HepG2 (cell line): ENCODE results near the gene TOMM20. TPM values are rescaled to one million over a fixed set of nuclear protein-coding genes. Genes with fewer than 3 reads are reported as not detected.

Experiments used
- ATAC-seq: fragments of 200-7000 bp; cut with Tn5 transposase; 3 replicates; pipeline ENCODE4 v1.9.1; 2020; ENCODE audit warnings: mild to moderate bottlenecking, moderate library complexity
- BruUV-seq: library from RNA; stranded (reverse); fragments of 400-500 nt; replicated peaks from 2 replicates; lab custom pipeline; 2021; lab: Mats Ljungman, UMichigan
- CTCF ChIA-PET: fragments of 300-600 bp; formaldehyde crosslinking; extraction: SDS; loops from one replicate; lab custom pipeline; 2021; ENCODE audit warnings: low total read pairs, inconsistent platforms, low intra/inter-chr PET ratio; lab: Yijun Ruan, JAX
- POLR2A ChIA-PET: fragments of 350-600 bp; sonication (Branson Sonifier 250); formaldehyde crosslinking; loops from one replicate; lab custom pipeline; 2020; ENCODE audit warnings: antibody characterized with exemption, inconsistent platforms; lab: Yijun Ruan, JAX
- DNase-seq: peaks from one replicate; pipeline ENCODE4 v3.0.0-alpha.2; 2015; ENCODE audit warnings: low spot score
- FAIRE-seq: peaks from 3 replicates; lab custom pipeline; 2011; peaks lifted over from hg19 to GRCh38; lab: Jason Lieb, UNC
- H2AFZ ChIP-seq: one replicate; pipeline ENCODE4 v1.6.1; 2011; ENCODE audit warnings: low read length, inconsistent platforms
- H3K27ac ChIP-seq: fragments of 300-600 bp; 3 replicates; pipeline ENCODE4 v1.8.0; 2011; ENCODE audit warnings: mixed run types, mild to moderate bottlenecking, mixed read lengths, low read length, inconsistent platforms; ENCODE audit not compliant: insufficient read depth; ENCODE audit errors: extremely low read length
- H3K27me3 ChIP-seq, 2 experiments: fragments of 200-600 bp in 1 of 2; 2 replicates in 1 of 2; 3 replicates in 1 of 2; pipeline versions ENCODE4 v1.6.0 to v1.8.0; 2011; ENCODE audit warnings: low read length in 2 of 2, mild to moderate bottlenecking in 2 of 2, moderate library complexity in 2 of 2, inconsistent platforms in 1 of 2; ENCODE audit not compliant: insufficient read depth in 2 of 2, control insufficient read depth in 1 of 2
- H3K36me3 ChIP-seq, 2 experiments: fragments of 200-600 bp in 1 of 2; replicated peaks in 1 of 2; 2 replicates in 1 of 2; 3 replicates in 1 of 2; pipeline versions ENCODE4 v1.5.1 to v1.8.0; 2011; ENCODE audit warnings: low read length in 2 of 2, inconsistent platforms in 1 of 2; ENCODE audit not compliant: insufficient read depth in 2 of 2, control insufficient read depth in 1 of 2
- H3K4me1 ChIP-seq: 2 replicates; pipeline ENCODE4 v1.5.1; 2012; ENCODE audit warnings: low read length, inconsistent platforms; ENCODE audit not compliant: insufficient read depth
- H3K4me2 ChIP-seq: 2 replicates; pipeline ENCODE4 v1.6.0; 2011; ENCODE audit warnings: low read depth, low read length, inconsistent platforms
- H3K4me3 ChIP-seq, 3 experiments: fragments of 200-600 bp in 1 of 3; sonication (generic), shearing (Covaris generic) in 1 of 3; replicated peaks in 1 of 3; 2 replicates each; pipeline ENCODE4 v1.5.1; 2011 to 2016; ENCODE audit warnings: low read length in 3 of 3, inconsistent platforms in 2 of 3, low read depth in 2 of 3, mild to moderate bottlenecking in 2 of 3, control low read depth in 1 of 3, mixed read lengths in 1 of 3; ENCODE audit not compliant: insufficient read depth in 1 of 3
- H3K79me2 ChIP-seq: one replicate; pipeline ENCODE4 v1.6.1; 2011; ENCODE audit warnings: low read length, inconsistent platforms; ENCODE audit not compliant: insufficient read depth
- H3K9ac ChIP-seq: 2 replicates; pipeline ENCODE4 v1.6.0; 2011; ENCODE audit warnings: mild to moderate bottlenecking, low read depth, low read length, inconsistent platforms; ENCODE audit not compliant: insufficient read depth
- H3K9me3 ChIP-seq: 2 replicates; pipeline ENCODE4 v1.5.1; 2012; ENCODE audit warnings: mild to moderate bottlenecking, low read length
- H4K20me1 ChIP-seq: 2 replicates; pipeline ENCODE4 v1.6.0; 2011; ENCODE audit warnings: inconsistent platforms, mild to moderate bottlenecking, low read length, moderate library complexity; ENCODE audit not compliant: insufficient read depth
- FOXO1 ChIP-seq: sonication (generic); formaldehyde crosslinking; IDR thresholded peaks from 2 replicates; pipeline ENCODE4 v1.4.0; 2020; ENCODE audit warnings: missing genetic modification reagents
- KDM5A ChIP-seq: fragments of 200-600 bp; sonication (generic); IDR thresholded peaks from 2 replicates; pipeline ENCODE4 v1.7.0; 2018; ENCODE audit warnings: antibody characterized with exemption, mild to moderate bottlenecking, low read length, borderline replicate concordance
- MYNN ChIP-seq: sonication (generic); formaldehyde crosslinking; IDR thresholded peaks from 2 replicates; pipeline ENCODE4 v1.4.0; 2020; ENCODE audit warnings: mild to moderate bottlenecking, low read depth, missing genetic modification reagents
- NFATC3 ChIP-seq: sonication (generic); formaldehyde crosslinking; IDR thresholded peaks from 2 replicates; pipeline ENCODE4 v1.5.1; 2020; ENCODE audit warnings: mild to moderate bottlenecking, missing genetic modification reagents
- NFE2L2 ChIP-seq: fragments of 150-350 bp; IDR thresholded peaks from 2 replicates; pipeline ENCODE4 v1.6.1; 2014; ENCODE audit warnings: low read length
- NFYC ChIP-seq: IDR thresholded peaks from 2 replicates; pipeline ENCODE4 v1.6.1; 2016; ENCODE audit warnings: missing genetic modification reagents, missing compliant biosample characterization
- SMAD1 ChIP-seq: sonication (generic); formaldehyde crosslinking; IDR thresholded peaks from 2 replicates; pipeline ENCODE4 v1.4.0; 2020; ENCODE audit warnings: missing genetic modification reagents, low read depth, mild to moderate bottlenecking, borderline replicate concordance
- SNAI1 ChIP-seq: sonication (generic); formaldehyde crosslinking; IDR thresholded peaks from 2 replicates; pipeline ENCODE4 v1.5.0; 2020; ENCODE audit warnings: mild to moderate bottlenecking, missing genetic modification reagents, borderline replicate concordance
- ZNF230 ChIP-seq: sonication (generic); formaldehyde crosslinking; IDR thresholded peaks from 2 replicates; pipeline ENCODE4 v1.4.0; 2020; ENCODE audit warnings: mild to moderate bottlenecking, missing genetic modification reagents
- ZNF263 ChIP-seq: sonication (generic); formaldehyde crosslinking; IDR thresholded peaks from 2 replicates; pipeline ENCODE4 v1.4.0; 2020; ENCODE audit warnings: missing genetic modification reagents
- ZNF281 ChIP-seq: sonication (generic); formaldehyde crosslinking; IDR thresholded peaks from 2 replicates; pipeline ENCODE4 v1.4.0; 2020; ENCODE audit warnings: missing genetic modification reagents, borderline replicate concordance
- ZNF292 ChIP-seq: sonication (generic); formaldehyde crosslinking; IDR thresholded peaks from 2 replicates; pipeline ENCODE4 v1.8.1; 2022; ENCODE audit warnings: mild to moderate bottlenecking, low read depth, missing genetic modification reagents, borderline replicate concordance
- ZNF501 ChIP-seq: sonication (generic); formaldehyde crosslinking; IDR thresholded peaks from 2 replicates; pipeline ENCODE4 v1.5.1; 2020; ENCODE audit warnings: mild to moderate bottlenecking, moderate library complexity, missing genetic modification reagents
- WGBS: methylation state at CpG from one replicate; pipeline ENCODE4 v1.1.6; 2017; ENCODE audit warnings: low lambda C conversion rate; 5-methylcytosine and 5-hydroxymethylcytosine counted together
- in situ Hi-C: cut with HindIII; loops from 2 replicates; pipeline ENCODE4 v1.10.0; 2017; ENCODE audit warnings: low pct_unique_long_range_greater_than_20kb; ENCODE audit not compliant: extremely low pct_ligation_motif_present
- intact Hi-C: fragments of 100-400 bp; cut with micrococcal nuclease; formaldehyde crosslinking; loops from one replicate; pipeline ENCODE4 v1.10.0; 2022; ENCODE audit not compliant: unreplicated experiment
- polyA plus RNA-seq, 8 experiments: library from polyadenylated mRNA; depleted of rRNA in 3 of 8; stranded (reverse) in 7 of 8; unstranded in 1 of 8; fragments of >200 nt; fragmentation: Illumina TruSeq in 4 of 8; extraction: Trizol in 4 of 8; gene quantifications; 2 replicates each; pipeline versions ENCODE4 v1.2.1 to v1.2.3, GENCODE V29; 2011 to 2016; ENCODE audit warnings: low read depth in 4 of 8, missing spikeins in 1 of 8, mixed read lengths in 1 of 8; ENCODE audit not compliant: insufficient read depth in 1 of 8
- total RNA-seq, 5 experiments: library from RNA; depleted of rRNA; stranded (reverse); fragments of >200 nt; fragmentation: Illumina TruSeq; extraction: Trizol; gene quantifications; 2 replicates each; pipeline ENCODE4 v1.2.3, GENCODE V29; 2016; ENCODE audit warnings: low read depth in 1 of 5
- TF ChIP-seq, protein P1 (sequence below): sonication (generic); formaldehyde crosslinking; IDR thresholded peaks from 2 replicates; pipeline ENCODE4 v1.5.1; 2020; ENCODE audit warnings: mild to moderate bottlenecking, missing genetic modification reagents
- TF ChIP-seq, protein P2 (sequence below): IDR thresholded peaks from 2 replicates; pipeline ENCODE4 v1.6.1; 2018; ENCODE audit warnings: missing genetic modification reagents, mild to moderate bottlenecking, missing compliant biosample characterization

Gene TOMM20
- total and polyA plus RNA-seq, 2 of the 13 experiments (the other 11 are each of a cell fraction or from before 2014, with no cell fraction given) = 153 to 376 TPM

DNA sequence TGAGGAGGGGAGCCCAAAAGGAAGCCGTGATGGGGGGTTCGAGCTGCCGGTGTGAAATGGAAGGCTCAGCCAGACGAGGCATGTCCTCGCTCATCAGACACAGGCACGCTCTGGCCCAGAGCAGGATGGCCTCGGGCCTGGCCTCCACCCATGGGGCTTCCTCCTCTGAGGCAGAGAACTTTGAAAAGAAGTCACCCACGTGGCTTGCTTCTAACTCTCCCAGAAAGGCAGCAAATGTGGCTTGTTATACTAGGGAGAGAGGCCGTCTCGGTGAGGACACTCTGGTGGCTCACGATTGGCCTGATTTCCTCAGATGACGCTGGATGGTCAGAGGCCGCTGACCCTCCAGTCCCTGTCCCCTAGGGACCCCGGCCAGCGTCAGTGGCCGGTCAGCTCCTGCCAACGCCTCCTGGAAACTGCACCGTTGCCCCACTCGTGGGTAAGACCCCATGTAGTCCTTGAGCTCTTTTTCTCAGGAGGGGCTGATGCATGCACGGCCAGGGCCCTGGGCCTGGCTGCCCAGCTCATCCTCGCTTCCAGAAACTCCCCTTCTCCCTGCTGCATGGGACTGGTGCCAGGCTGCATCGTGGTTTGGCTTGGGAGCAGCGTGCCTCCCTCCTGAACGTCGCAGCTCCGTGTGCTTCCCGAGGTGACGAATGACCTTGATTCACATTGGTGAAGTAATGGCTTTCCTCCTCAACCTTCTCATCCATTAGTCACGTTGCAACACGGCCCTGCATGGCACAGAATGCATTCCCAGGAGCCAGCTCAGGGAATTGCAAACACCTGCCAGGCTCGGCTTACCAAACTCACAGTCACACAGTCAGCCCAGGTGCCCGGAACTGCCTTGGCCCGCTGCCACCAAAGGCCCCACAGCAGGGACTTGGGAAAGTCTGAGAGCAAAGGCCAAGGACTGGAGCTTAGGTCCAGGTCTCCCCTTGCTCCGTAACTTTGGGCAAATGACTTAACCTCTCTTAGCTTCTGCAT is 58.8 kb downstream of the TOMM20 start:
- no peaks in the 10 kb centered on the region for H3K9me3 ChIP-seq
- intact Hi-C loops (no loop called here), in situ Hi-C loops (loop anchor here (5.0 kb wide), 1 partner anchor 458 kb away; the partner anchor contains the start of gene IRF2BP2)
- whole genome bisulfite sequencing = 2% methylated on average over 15 of the region's 34 CpGs
- FAIRE-seq (no peak), ATAC-seq (peak; percentile 35), DNase-seq (peak; percentile 90)
- peaks cover 0 to 7% of the 10 kb centered on the region in 2 experiments; a peak in 1 of 5 replicates for H3K36me3 ChIP-seq
- H3K4me3 ChIP-seq = peak overlapping the region; percentile 41 to 76 (median 60)
- peak overlapping the region; percentile 86 for H3K4me2 ChIP-seq
- no peaks in the 10 kb centered on the region for H4K20me1 ChIP-seq
- H3K79me2 ChIP-seq = peaks cover 44% of the 10 kb centered on the region
- H2AFZ ChIP-seq = no peak overlapping the region
- H3K9ac ChIP-seq = peak overlapping the region; percentile 90
- ChIA-PET CTCF (no interaction called here), POLR2A (interaction anchor here (0.7 to 9.6 kb wide), 44 partner anchors 9 to 571 kb away, joined by 3 to 309 read pairs (median 5); partner anchors contain the start of gene IRF2BP2)
- H3K27me3 ChIP-seq = no peaks in the 10 kb centered on the region; a peak in 1 of 5 replicates
- H3K27ac ChIP-seq = peak overlapping the region; percentile 86
- no TSS peak for BruUV-seq
- H3K4me1 ChIP-seq = peaks cover 91% of the 10 kb centered on the region
- TF ChIP-seq, protein P1, sequence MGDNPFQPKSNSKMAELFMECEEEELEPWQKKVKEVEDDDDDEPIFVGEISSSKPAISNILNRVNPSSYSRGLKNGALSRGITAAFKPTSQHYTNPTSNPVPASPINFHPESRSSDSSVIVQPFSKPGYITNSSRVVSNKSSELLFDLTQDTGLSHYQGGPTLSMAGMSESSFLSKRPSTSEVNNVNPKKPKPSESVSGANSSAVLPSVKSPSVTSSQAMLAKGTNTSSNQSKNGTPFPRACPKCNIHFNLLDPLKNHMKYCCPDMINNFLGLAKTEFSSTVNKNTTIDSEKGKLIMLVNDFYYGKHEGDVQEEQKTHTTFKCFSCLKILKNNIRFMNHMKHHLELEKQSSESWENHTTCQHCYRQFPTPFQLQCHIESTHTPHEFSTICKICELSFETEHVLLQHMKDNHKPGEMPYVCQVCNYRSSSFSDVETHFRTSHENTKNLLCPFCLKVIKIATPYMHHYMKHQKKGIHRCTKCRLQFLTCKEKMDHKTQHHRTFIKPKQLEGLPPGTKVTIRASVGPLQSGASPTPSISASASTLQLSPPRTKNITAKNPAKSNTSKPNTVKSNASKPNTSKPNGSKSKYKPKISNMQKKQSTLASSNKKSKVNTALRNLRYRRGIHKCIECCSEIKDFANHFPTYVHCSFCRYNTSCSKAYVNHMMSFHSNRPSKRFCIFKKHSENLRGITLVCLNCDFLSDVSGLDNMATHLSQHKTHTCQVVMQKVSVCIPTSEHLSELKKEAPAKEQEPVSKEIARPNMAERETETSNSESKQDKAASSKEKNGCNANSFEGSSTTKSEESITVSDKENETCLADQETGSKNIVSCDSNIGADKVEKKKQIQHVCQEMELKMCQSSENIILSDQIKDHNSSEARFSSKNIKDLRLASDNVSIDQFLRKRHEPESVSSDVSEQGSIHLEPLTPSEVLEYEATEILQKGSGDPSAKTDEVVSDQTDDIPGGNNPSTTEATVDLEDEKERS (CRISPR knock-in tag) = 0 out of 2 replicates have a peak, but pooled peaks have one; percentile 41
- TF ChIP-seq KDM5A = no peak
- TF ChIP-seq ZNF230 (CRISPR knock-in tag) = no peak
- peak; percentile 46; the same call in 1 of the 2 replicates for TF ChIP-seq ZNF292 (CRISPR knock-in tag)
- no peak; the same call in 1 of the 2 replicates for TF ChIP-seq ZNF263 (CRISPR knock-in tag)
- no peak; the same call in 1 of the 2 replicates for TF ChIP-seq NFYC (CRISPR knock-in tag)
- no peak for TF ChIP-seq SMAD1 (CRISPR knock-in tag)
- peak; percentile 43 for TF ChIP-seq FOXO1
- peak; percentile 90 for TF ChIP-seq SNAI1 (CRISPR knock-in tag)
- TF ChIP-seq, protein P2, sequence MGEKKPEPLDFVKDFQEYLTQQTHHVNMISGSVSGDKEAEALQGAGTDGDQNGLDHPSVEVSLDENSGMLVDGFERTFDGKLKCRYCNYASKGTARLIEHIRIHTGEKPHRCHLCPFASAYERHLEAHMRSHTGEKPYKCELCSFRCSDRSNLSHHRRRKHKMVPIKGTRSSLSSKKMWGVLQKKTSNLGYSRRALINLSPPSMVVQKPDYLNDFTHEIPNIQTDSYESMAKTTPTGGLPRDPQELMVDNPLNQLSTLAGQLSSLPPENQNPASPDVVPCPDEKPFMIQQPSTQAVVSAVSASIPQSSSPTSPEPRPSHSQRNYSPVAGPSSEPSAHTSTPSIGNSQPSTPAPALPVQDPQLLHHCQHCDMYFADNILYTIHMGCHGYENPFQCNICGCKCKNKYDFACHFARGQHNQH (CRISPR knock-in tag) = peak; percentile 72; the same call in 1 of the 2 replicates
- TF ChIP-seq ZNF281 (CRISPR knock-in tag) = peak; percentile 46; the same call in 1 of the 2 replicates
- TF ChIP-seq NFE2L2 = no peak
- no peak for TF ChIP-seq NFATC3
- TF ChIP-seq ZNF501 (CRISPR knock-in tag) = peak; percentile 66
- TF ChIP-seq MYNN = peak; percentile 89; the same call in 1 of the 2 replicates
